ENCODE data around the gene NTF3. TPM values are rescaled to one million over a fixed set of nuclear protein-coding genes. Genes with fewer than 3 reads are reported as not detected.

The NTF3 gene
- total and polyA plus RNA-seq, 2 donors (not counting 1 experiment from before 2014, with no cell fraction given), result not detected

- H3K27me3 ChIP-seq (replicated peaks in 1 of 4; ENCODE audit: control extremely low read depth in 1 of 4, control insufficient read depth in 3 of 4, insufficient read depth in 4 of 4, low read length in 3 of 4), result no peaks in the 10 kb centered on the region
- 91% methylated on average over 7 of the region's 12 CpGs for WGBS (ENCODE audit: insufficient coverage)
- H3K79me2 ChIP-seq (ENCODE audit: control insufficient read depth, insufficient read depth, low read length), result no peaks in the 10 kb centered on the region
- H3K9ac ChIP-seq (ENCODE audit: low read length), result no peak overlapping the region
- H2AFZ ChIP-seq (ENCODE audit: insufficient read depth, low read depth, low read length, poor library complexity, severe bottlenecking), result no peak overlapping the region
- no peak overlapping the region for H3K27ac ChIP-seq (ENCODE audit: low read length in 2 of 2)
- H3K4me2 ChIP-seq (replicated peaks; ENCODE audit: low read depth, low read length, poor library complexity, severe bottlenecking), result no peak overlapping the region
- DNase-seq (no peak), ATAC-seq (ENCODE audit: low read depth) (no peak)
- intact Hi-C loops (cut with micrococcal nuclease), result no loop called here
- H3K4me1 ChIP-seq (ENCODE audit: control insufficient read depth in 2 of 2, insufficient read depth in 2 of 2, low read length in 2 of 2), result no peaks in the 10 kb centered on the region
- CTCF ChIA-PET, result no interaction called here
- H3K4me3 ChIP-seq (ENCODE audit: control extremely low read depth in 1 of 5, extremely low read depth in 1 of 5, insufficient read depth in 1 of 5, low read depth in 2 of 5, low read length in 4 of 5), result no peak overlapping the region
- H4K20me1 ChIP-seq (ENCODE audit: control insufficient read depth, insufficient read depth, low read length, poor library complexity, severe bottlenecking), result no peaks in the 10 kb centered on the region
- Mint-ChIP-seq H3K27me3 (peaks cover 3% of the 10 kb centered on the region), H3K9me3 (ENCODE audit: insufficient read depth) (no peaks in the 10 kb centered on the region), H3K4me3 (no peak overlapping the region), H3K27ac (no peak overlapping the region), H3K4me1 (no peaks in the 10 kb centered on the region)
- H3K36me3 ChIP-seq (replicated peaks in 1 of 2; ENCODE audit: control extremely low read depth in 1 of 2, control insufficient read depth in 1 of 2, extremely low read depth in 1 of 2, insufficient read depth in 2 of 2, low read length in 1 of 2), result no peaks in the 10 kb centered on the region
- no peaks in the 10 kb centered on the region for H3K9me3 ChIP-seq (ENCODE audit: control extremely low read depth in 1 of 3, control insufficient read depth in 2 of 3, insufficient read depth in 1 of 3, low read length in 2 of 3)
- POLR2A ChIA-PET, result no interaction called here
- TF ChIP-seq, protein P1, sequence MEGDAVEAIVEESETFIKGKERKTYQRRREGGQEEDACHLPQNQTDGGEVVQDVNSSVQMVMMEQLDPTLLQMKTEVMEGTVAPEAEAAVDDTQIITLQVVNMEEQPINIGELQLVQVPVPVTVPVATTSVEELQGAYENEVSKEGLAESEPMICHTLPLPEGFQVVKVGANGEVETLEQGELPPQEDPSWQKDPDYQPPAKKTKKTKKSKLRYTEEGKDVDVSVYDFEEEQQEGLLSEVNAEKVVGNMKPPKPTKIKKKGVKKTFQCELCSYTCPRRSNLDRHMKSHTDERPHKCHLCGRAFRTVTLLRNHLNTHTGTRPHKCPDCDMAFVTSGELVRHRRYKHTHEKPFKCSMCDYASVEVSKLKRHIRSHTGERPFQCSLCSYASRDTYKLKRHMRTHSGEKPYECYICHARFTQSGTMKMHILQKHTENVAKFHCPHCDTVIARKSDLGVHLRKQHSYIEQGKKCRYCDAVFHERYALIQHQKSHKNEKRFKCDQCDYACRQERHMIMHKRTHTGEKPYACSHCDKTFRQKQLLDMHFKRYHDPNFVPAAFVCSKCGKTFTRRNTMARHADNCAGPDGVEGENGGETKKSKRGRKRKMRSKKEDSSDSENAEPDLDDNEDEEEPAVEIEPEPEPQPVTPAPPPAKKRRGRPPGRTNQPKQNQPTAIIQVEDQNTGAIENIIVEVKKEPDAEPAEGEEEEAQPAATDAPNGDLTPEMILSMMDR (IDR thresholded peaks at IDR 0.05), result no peak
- TF ChIP-seq EZH2 (IDR thresholded peaks at IDR 0.05; ENCODE audit: borderline replicate concordance, insufficient read depth, low read depth, low read length, poor library complexity, severe bottlenecking), result no peak
Measured at GRCh38 chr12:5524116-5524768, 92.3 kb downstream of the NTF3 start.

- no peak overlapping the region for H3K4me3 Mint-ChIP-seq
- no peak for DNase-seq
- 86% methylated on average over 15 of the region's 15 CpGs for WGBS (ENCODE audit: insufficient coverage)
- POLR2A ChIA-PET, result no interaction called here
- Histone ChIP-seq H3K4me2 (replicated peaks; ENCODE audit: low read depth, low read length, poor library complexity, severe bottlenecking) (no peak overlapping the region), H2AFZ (ENCODE audit: insufficient read depth, low read depth, low read length, poor library complexity, severe bottlenecking) (no peak overlapping the region), H3K79me2 (ENCODE audit: control insufficient read depth, insufficient read depth, low read length) (no peaks in the 10 kb centered on the region), H4K20me1 (ENCODE audit: control insufficient read depth, insufficient read depth, low read length, poor library complexity, severe bottlenecking) (no peaks in the 10 kb centered on the region), H3K36me3 (replicated peaks in 1 of 2; ENCODE audit: control extremely low read depth in 1 of 2, control insufficient read depth in 1 of 2, extremely low read depth in 1 of 2, insufficient read depth in 2 of 2, low read length in 1 of 2) (no peaks in the 10 kb centered on the region), H3K27me3 (replicated peaks in 1 of 4; ENCODE audit: control extremely low read depth in 1 of 4, control insufficient read depth in 3 of 4, insufficient read depth in 4 of 4, low read length in 3 of 4) (no peaks in the 10 kb centered on the region), H3K9me3 (ENCODE audit: control extremely low read depth in 1 of 3, control insufficient read depth in 2 of 3, insufficient read depth in 1 of 3, low read length in 2 of 3) (no peaks in the 10 kb centered on the region), H3K4me3 (ENCODE audit: control extremely low read depth in 1 of 5, extremely low read depth in 1 of 5, insufficient read depth in 1 of 5, low read depth in 2 of 5, low read length in 4 of 5) (no peak overlapping the region), H3K27ac (ENCODE audit: low read length in 2 of 2) (no peak overlapping the region), H3K9ac (ENCODE audit: low read length) (no peak overlapping the region), H3K4me1 (ENCODE audit: control insufficient read depth in 2 of 2, insufficient read depth in 2 of 2, low read length in 2 of 2) (no peaks in the 10 kb centered on the region)
- TF ChIP-seq, protein P1 (IDR thresholded peaks at IDR 0.05), result no peak
- no peak for TF ChIP-seq EZH2 (IDR thresholded peaks at IDR 0.05; ENCODE audit: borderline replicate concordance, insufficient read depth, low read depth, low read length, poor library complexity, severe bottlenecking)
- no peaks in the 10 kb centered on the region for H3K4me1 Mint-ChIP-seq
- H3K27me3 Mint-ChIP-seq, result peaks cover 3% of the 10 kb centered on the region
- CTCF ChIA-PET, result no interaction called here
- H3K27ac Mint-ChIP-seq, result no peak overlapping the region
- intact Hi-C loops (cut with micrococcal nuclease), result no loop called here
- no peak for ATAC-seq (ENCODE audit: low read depth)
- H3K9me3 Mint-ChIP-seq (ENCODE audit: insufficient read depth), result no peaks in the 10 kb centered on the region
Measured at GRCh38 chr12:5524769-5525436, 93.0 kb downstream of the NTF3 start.

Measured in B cell (primary cell).